GM19193 (cell line): ENCODE results near the gene SGK2.

Source experiments
- POLR2A ChIP-seq: IDR thresholded peaks from 4 replicates; pipeline ENCODE4 v1.6.1; 2011; ENCODE audit not compliant: insufficient read depth, insufficient read length; ENCODE audit errors: extremely low read depth

SGK2 gene

GRCh38 chr20:43532416-43533055, 26.3 kb upstream of the SGK2 start:
- TF ChIP-seq POLR2A, result no peak

GRCh38 chr20:43533060-43533459, 25.8 kb upstream of the SGK2 start:
- TF ChIP-seq POLR2A, result no peak

- TF ChIP-seq POLR2A, result no peak
Observed at GRCh38 chr20:43534016-43534415, 24.8 kb upstream of the SGK2 start.

GRCh38 chr20:43534791-43535350, 24.0 kb upstream of the SGK2 start:
- TF ChIP-seq POLR2A, result no peak

- TF ChIP-seq POLR2A, result no peak
Observed at GRCh38 chr20:43535370-43536004, 23.3 kb upstream of the SGK2 start.

- no peak for TF ChIP-seq POLR2A
Observed at GRCh38 chr20:43536041-43536816, 22.6 kb upstream of the SGK2 start.

GRCh38 chr20:43536817-43537440, 21.9 kb upstream of the SGK2 start:
- no peak for TF ChIP-seq POLR2A

- TF ChIP-seq POLR2A, result no peak
Observed at GRCh38 chr20:43537921-43538877, 20.6 kb upstream of the SGK2 start.

- no peak for TF ChIP-seq POLR2A
Observed at GRCh38 chr20:43538878-43539700, 19.7 kb upstream of the SGK2 start.

- TF ChIP-seq POLR2A, result no peak
Observed at GRCh38 chr20:43539975-43540672, 18.7 kb upstream of the SGK2 start.

- no peak for TF ChIP-seq POLR2A
Observed at GRCh38 chr20:43540673-43541060, 18.2 kb upstream of the SGK2 start.

GRCh38 chr20:43541214-43541613, 17.6 kb upstream of the SGK2 start:
- TF ChIP-seq POLR2A, result no peak

GRCh38 chr20:43542161-43542560, 16.7 kb upstream of the SGK2 start:
- TF ChIP-seq POLR2A, result no peak
